HEK293 (cell line): ENCODE data around the gene CD151.

Experiments
- SP2 ChIP-seq: fragments of 450-650 bp; formaldehyde crosslinking; IDR thresholded peaks from 2 replicates; pipeline ENCODE4 v1.5.1; 2016; ENCODE audit warnings: missing biosample characterization, missing genetic modification characterization
- ZBTB7A ChIP-seq: fragments of 450-650 bp; formaldehyde crosslinking; IDR thresholded peaks from 2 replicates; pipeline ENCODE4 v1.5.1; 2016; ENCODE audit warnings: low read depth, missing biosample characterization, missing genetic modification characterization
- ZNF10 ChIP-seq: fragments of 450-650 bp; formaldehyde crosslinking; IDR thresholded peaks from 2 replicates; pipeline ENCODE4 v1.5.1; 2017; ENCODE audit warnings: missing biosample characterization, missing genetic modification characterization
- ZNF341 ChIP-seq: fragments of 450-650 bp; formaldehyde crosslinking; IDR thresholded peaks from 2 replicates; pipeline ENCODE4; 2016; ENCODE audit warnings: low read depth, missing biosample characterization, missing genetic modification characterization
- ZSCAN5A ChIP-seq: fragments of 450-650 bp; formaldehyde crosslinking; IDR thresholded peaks from 2 replicates; pipeline ENCODE4 v1.5.1; 2016; ENCODE audit warnings: missing biosample characterization, missing genetic modification characterization

DNA sequence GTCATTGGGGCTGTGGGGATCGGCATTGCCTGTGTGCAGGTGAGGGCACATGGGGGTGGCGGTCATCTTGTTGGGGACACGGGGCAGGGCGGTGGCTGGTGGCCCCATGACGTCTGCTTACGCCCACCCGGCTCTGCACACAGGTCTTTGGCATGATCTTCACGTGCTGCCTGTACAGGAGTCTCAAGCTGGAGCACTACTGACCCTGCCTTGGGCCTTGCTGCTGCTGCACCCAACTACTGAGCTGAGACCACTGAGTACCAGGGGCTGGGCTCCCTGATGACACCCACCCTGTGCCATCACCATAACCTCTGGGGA is 5.2 kb downstream of the CD151 start:
- no peak for TF ChIP-seq ZNF10 (tag by site-specific recombination)
- no peak for TF ChIP-seq ZNF341 (tag by site-specific recombination)
- no peak for TF ChIP-seq SP2 (tag by site-specific recombination)
- no peak for TF ChIP-seq ZBTB7A (tag by site-specific recombination)
- no peak for TF ChIP-seq ZSCAN5A (tag by site-specific recombination)
